K562 (cell line): Measurements from ENCODE around the gene KLHL25. TPM values are rescaled to one million over a fixed set of nuclear protein-coding genes. Genes with fewer than 3 reads are reported as not detected.

Source experiments
- ATAC-seq: fragments of 200-7000 bp; cut with Tn5 transposase; 3 replicates; pipeline ENCODE4 v1.9.1; 2020; ENCODE audit warnings: moderate library complexity
- BruUV-seq: library from RNA; stranded (reverse); fragments of 400-500 nt; replicated peaks from 2 replicates; lab custom pipeline; 2021; lab: Mats Ljungman, UMichigan
- CTCF ChIA-PET: fragments of 300-600 bp; formaldehyde crosslinking; extraction: SDS; loops from one replicate; lab custom pipeline; 2021; ENCODE audit warnings: low intra/inter-chr PET ratio; lab: Yijun Ruan, JAX
- POLR2A ChIA-PET: fragments of 300-600, 350-650 bp; sonication (Branson Sonifier 250); formaldehyde crosslinking; extraction: SDS; loops from one replicate; lab custom pipeline; 2021; ENCODE audit warnings: antibody characterized with exemption, inconsistent platforms; lab: Yijun Ruan, JAX
- DNase-seq, 4 experiments: peaks; one replicate each; pipeline versions ENCODE4 v3.0.0 to v3.0.0-alpha.2; 2011 to 2018; ENCODE audit warnings: low spot score in 3 of 4, mixed read lengths in 3 of 4; ENCODE audit errors: extremely low read depth in 1 of 4
- FAIRE-seq: peaks from 2 replicates; lab custom pipeline; 2011; peaks lifted over from hg19 to GRCh38; lab: Jason Lieb, UNC
- H2AFZ ChIP-seq: 2 replicates; pipeline ENCODE4 v1.6.0; 2011; ENCODE audit warnings: low read depth, low read length, control low read depth, inconsistent platforms
- H3K27ac ChIP-seq: fragments of 200-600 bp; 3 replicates; pipeline ENCODE4 v1.8.0; 2011; ENCODE audit warnings: low read depth, mild to moderate bottlenecking, control low read depth, inconsistent platforms, low read length, moderate library complexity, mixed read lengths; ENCODE audit errors: extremely low read depth
- H3K27me3 ChIP-seq, 2 experiments: fragments of 300-600 bp in 1 of 2; 2 replicates in 1 of 2; 3 replicates in 1 of 2; pipeline versions ENCODE4 v1.6.0 to v1.8.0; 2011; ENCODE audit warnings: inconsistent platforms in 2 of 2, low read length in 2 of 2, mild to moderate bottlenecking in 1 of 2, mixed read lengths in 1 of 2, moderate library complexity in 1 of 2; ENCODE audit not compliant: control insufficient read depth in 2 of 2, insufficient read depth in 2 of 2
- H3K36me3 ChIP-seq: fragments of 300-600 bp; 3 replicates; pipeline ENCODE4 v1.8.0; 2011; ENCODE audit warnings: mild to moderate bottlenecking, low read length, inconsistent platforms; ENCODE audit not compliant: control insufficient read depth, insufficient read depth
- H3K4me1 ChIP-seq, 2 experiments: fragments of 200-600 bp in 1 of 2; replicated peaks in 1 of 2; 2 replicates in 1 of 2; 3 replicates in 1 of 2; pipeline versions ENCODE4 v1.5.1 to v1.8.0; 2011; ENCODE audit warnings: inconsistent platforms in 2 of 2, low read length in 2 of 2, mild to moderate bottlenecking in 1 of 2, mixed read lengths in 1 of 2, moderate library complexity in 1 of 2; ENCODE audit not compliant: control insufficient read depth in 2 of 2, insufficient read depth in 2 of 2
- H3K4me2 ChIP-seq: 2 replicates; pipeline ENCODE4 v1.6.1; 2011; ENCODE audit warnings: low read length, control low read depth, inconsistent platforms, mixed read lengths; ENCODE audit not compliant: insufficient read depth
- H3K4me3 ChIP-seq: fragments of 200-600 bp; sonication (generic), shearing (Covaris generic); 2 replicates; pipeline ENCODE4 v1.5.1; 2016; ENCODE audit warnings: control low read depth, inconsistent platforms
- H3K79me2 ChIP-seq: fragments of 200-600 bp; 3 replicates; pipeline ENCODE4 v1.8.0; 2011; ENCODE audit warnings: low read length, inconsistent platforms; ENCODE audit not compliant: control insufficient read depth, insufficient read depth
- H3K9ac ChIP-seq, 2 experiments: 2 replicates each; pipeline versions ENCODE4 v1.6.0 to v1.6.1; 2011; ENCODE audit warnings: low read depth in 2 of 2, low read length in 2 of 2, control low read depth in 1 of 2, inconsistent platforms in 1 of 2, mild to moderate bottlenecking in 1 of 2, mixed read lengths in 1 of 2; ENCODE audit not compliant: insufficient read depth in 1 of 2
- H3K9me1 ChIP-seq: one replicate; pipeline ENCODE4 v1.6.0; 2011; ENCODE audit warnings: inconsistent platforms, mild to moderate bottlenecking, low read length, moderate library complexity; ENCODE audit not compliant: control insufficient read depth, insufficient read depth
- H3K9me3 ChIP-seq: replicated peaks from 2 replicates; pipeline ENCODE4 v1.5.1; 2011; ENCODE audit warnings: low read depth, low read length, inconsistent platforms; ENCODE audit not compliant: control insufficient read depth, insufficient read depth
- H4K20me1 ChIP-seq: replicated peaks from 2 replicates; pipeline ENCODE4 v1.6.1; 2011; ENCODE audit warnings: low read length, inconsistent platforms, mixed read lengths; ENCODE audit not compliant: control insufficient read depth, insufficient read depth
- CCNT2 ChIP-seq: IDR thresholded peaks from 2 replicates; pipeline ENCODE4 v1.6.1; 2011; ENCODE audit warnings: borderline replicate concordance, low read depth, mild to moderate bottlenecking, moderate library complexity, mixed read lengths, low read length; ENCODE audit not compliant: insufficient read length; ENCODE audit errors: extremely low read depth
- CHCHD3 ChIP-seq: fragments of 250-450 bp; sonication (Bioruptor Pico); IDR thresholded peaks from 2 replicates; pipeline ENCODE4 v2.1.2; 2022; ENCODE audit warnings: mild to moderate bottlenecking
- EZH2 ChIP-seq: IDR thresholded peaks from 2 replicates; pipeline ENCODE4 v1.6.1; 2012; ENCODE audit warnings: low read depth, mild to moderate bottlenecking, inconsistent platforms, low read length, borderline replicate concordance
- HES1 ChIP-seq: fragments of 450-650 bp; IDR thresholded peaks from 2 replicates; pipeline ENCODE4 v1.6.1; 2016; ENCODE audit warnings: low read depth, mild to moderate bottlenecking, moderate library complexity
- HMGXB4 ChIP-seq: sonication (generic); formaldehyde crosslinking; IDR thresholded peaks from 2 replicates; pipeline ENCODE4 v1.8.1; 2023; ENCODE audit warnings: mild to moderate bottlenecking, missing genetic modification reagents
- KDM1A ChIP-seq, 2 experiments: fragments of 450-650 bp; IDR thresholded peaks; 2 replicates each; pipeline ENCODE4 v1.6.1; 2016; ENCODE audit warnings: mild to moderate bottlenecking in 2 of 2
- NCOA4 ChIP-seq: fragments of 450-650 bp; IDR thresholded peaks from 2 replicates; pipeline ENCODE4 v1.6.1; 2018; ENCODE audit warnings: mild to moderate bottlenecking; ENCODE audit not compliant: partially characterized antibody
- NR0B1 ChIP-seq: fragments of 450-650 bp; IDR thresholded peaks from one replicate; pipeline ENCODE4 v1.6.1; 2018; ENCODE audit warnings: mild to moderate bottlenecking, moderate library complexity; ENCODE audit not compliant: partially characterized antibody
- POLR2AphosphoS2 ChIP-seq: IDR thresholded peaks from 2 replicates; pipeline ENCODE4 v1.6.1; 2012; ENCODE audit warnings: low read length, improper control_type of control experiment
- POLR2G ChIP-seq: fragments of 200-400 bp; formaldehyde crosslinking; IDR thresholded peaks from 2 replicates; pipeline ENCODE4 v1.6.1; 2017; ENCODE audit warnings: low read depth, mild to moderate bottlenecking, antibody characterized with exemption, low read length, moderate library complexity
- TRIM25 ChIP-seq: fragments of 450-650 bp; IDR thresholded peaks from 2 replicates; pipeline ENCODE4 v1.7.0; 2016; ENCODE audit warnings: borderline replicate concordance
- XRCC4 ChIP-seq: IDR thresholded peaks from one replicate; pipeline ENCODE4 v1.6.1; 2011; ENCODE audit not compliant: insufficient read depth, insufficient read length; ENCODE audit errors: extremely low read depth
- ZBTB17 ChIP-seq: fragments of 450-650 bp; formaldehyde crosslinking; IDR thresholded peaks from 2 replicates; pipeline ENCODE4 v1.4.0; 2020; ENCODE audit warnings: mild to moderate bottlenecking
- ZBTB9 ChIP-seq: fragments of 450-650 bp; formaldehyde crosslinking; IDR thresholded peaks from 2 replicates; pipeline ENCODE4 v1.4.0; 2020; ENCODE audit warnings: mild to moderate bottlenecking, moderate library complexity
- ZFX ChIP-seq: sonication (generic); formaldehyde crosslinking; IDR thresholded peaks from 2 replicates; pipeline ENCODE4 v1.8.0; 2022; ENCODE audit warnings: mild to moderate bottlenecking, missing genetic modification reagents, moderate library complexity
- WGBS: fragments of 100-300 bp; shearing (Covaris generic); methylation state at CpG from one replicate; pipeline ENCODE4 v1.1.6; 2016; ENCODE audit warnings: low coverage, mixed read lengths; ENCODE audit not compliant: insufficient coverage; ENCODE audit errors: missing lambda C conversion rate; 5-methylcytosine and 5-hydroxymethylcytosine counted together
- in situ Hi-C: fragments of 300-500 bp; cut with MboI; formaldehyde crosslinking; loops from 4 replicates; pipeline ENCODE4 v1.15.0; 2018; ENCODE audit warnings: inconsistent platforms, mixed read lengths
- intact Hi-C: fragments of 100-400 bp; cut with micrococcal nuclease; formaldehyde crosslinking; loops from 2 replicates; pipeline ENCODE4 v1.14.2; 2022
- polyA plus RNA-seq, 8 experiments: library from polyadenylated mRNA; depleted of rRNA in 4 of 8; stranded (reverse) in 5 of 8; unstranded in 3 of 8; fragments of >200 nt; fragmentation: Nextera tagmentation in 2 of 8; fragmentation: Illumina TruSeq in 1 of 8; extraction: Ambion mirVana in 2 of 8; extraction: Trizol in 1 of 8; gene quantifications; 2 replicates each; pipeline versions ENCODE4 v1.2.1 to v1.2.3, GENCODE V29; 2011 to 2014; ENCODE audit warnings: inconsistent platforms in 1 of 8, missing spikeins in 1 of 8
- total RNA-seq, 7 experiments: library from RNA; depleted of rRNA in 6 of 7; stranded (reverse); fragments of >200 nt in 6 of 7; fragmentation: Illumina TruSeq in 2 of 7; extraction: Trizol in 2 of 7; gene quantifications; 2 replicates each; pipeline versions ENCODE4 v1.2.1 to v1.2.3, GENCODE V29; 2011 to 2021; ENCODE audit warnings: low replicate concordance in 1 of 7

KLHL25 gene
- total and polyA plus RNA-seq, 9 of the 15 experiments (the other 6 are each of a cell fraction or from before 2014, with no cell fraction given): 0.04 to 0.14 (median 0.10) TPM; not detected in 3

GRCh38 chr15:85726454-85726853, 68.3 kb downstream of the KLHL25 start:
- Histone ChIP-seq H4K20me1 (no peaks in the 10 kb centered on the region), H3K4me3 (no peak overlapping the region), H3K4me1 (no peaks in the 10 kb centered on the region), H3K4me2 (no peak overlapping the region), H3K27me3 (no peaks in the 10 kb centered on the region; a peak in 1 of 5 replicates), H3K9ac (no peak overlapping the region), H3K27ac (no peak overlapping the region), H3K9me1 (no peaks in the 10 kb centered on the region), H3K36me3 (no peaks in the 10 kb centered on the region), H3K79me2 (no peaks in the 10 kb centered on the region), H2AFZ (no peak overlapping the region), H3K9me3 (no peaks in the 10 kb centered on the region)
- WGBS: 0% methylated on average over 2 of the region's 2 CpGs
- BruUV-seq: no TSS peak
- FAIRE-seq: no peak
- ChIA-PET CTCF (no interaction called here), POLR2A (no interaction called here)
- intact Hi-C loops (loop anchor here (10.0 kb wide), 1 partner anchor 242 kb away; no protein-coding TSS in a partner anchor), in situ Hi-C loops (loop anchor here (5.0 kb wide), 1 partner anchor 106 kb away; no protein-coding TSS in a partner anchor)
- no peak for DNase-seq
- no peak for ATAC-seq
- TF ChIP-seq NCOA4 (no peak), CCNT2 (no peak), ZBTB17 (CRISPR knock-in tag) (no peak), EZH2 (no peak), ZBTB9 (CRISPR knock-in tag) (no peak), CHCHD3 (CRISPR knock-in tag) (no peak), NR0B1 (no peak), TRIM25 (no peak), ZFX (CRISPR knock-in tag) (no peak), XRCC4 (no peak), HMGXB4 (no peak), KDM1A (IDR thresholded peaks at IDR 0.05) (no peak), POLR2G (no peak), HES1 (no peak), POLR2AphosphoS2 (no peak)
